Peyer's patch (tissue), 4 donors: ENCODE data around the gene GRHL3. TPM values are rescaled to one million over a fixed set of nuclear protein-coding genes. Genes with fewer than 3 reads are reported as not detected.

Source experiments
- DNase-seq, 3 donors: peaks; one replicate each; pipeline ENCODE4 v3.0.0-alpha.2; 2017 to 2019
- H3K27ac ChIP-seq, 4 donors: fragments of 200-600 bp; sonication (generic); one replicate each; pipeline ENCODE4 v1.5.1; 2016 to 2019
- H3K27me3 ChIP-seq, 2 donors: fragments of 200-600 bp; sonication (generic); one replicate each; pipeline ENCODE4 v1.5.1; 2019
- H3K36me3 ChIP-seq, 3 donors: fragments of 200-600 bp; sonication (generic); one replicate each; pipeline ENCODE4 v1.5.1; 2016 to 2019
- H3K4me1 ChIP-seq, 4 donors: fragments of 200-600 bp; sonication (generic); one replicate each; pipeline ENCODE4 v1.5.1; 2016 to 2019
- H3K4me3 ChIP-seq, 4 donors: fragments of 200-600 bp; sonication (generic); 1 replicate in 3 of 4; 2 replicates in 1 of 4; pipeline ENCODE4 v1.5.1; 2016 to 2019; ENCODE audit warnings: mild to moderate bottlenecking in 1 of 4
- H3K9me3 ChIP-seq, 4 donors: fragments of 200-600 bp; sonication (generic); one replicate each; pipeline ENCODE4 v1.5.1; 2016 to 2019; ENCODE audit warnings: mild to moderate bottlenecking in 1 of 4
- POLR2A ChIP-seq, 2 donors: fragments of 450-650 bp; IDR thresholded peaks; one replicate each; pipeline ENCODE4 v1.5.1; 2017; ENCODE audit warnings: antibody characterized with exemption in 2 of 2, mild to moderate bottlenecking in 2 of 2, moderate library complexity in 2 of 2
- total RNA-seq, 4 donors: library from RNA; depleted of rRNA; stranded (reverse); fragments of >200 nt; gene quantifications; one replicate each; pipeline ENCODE4 v1.1.0, GENCODE V29; 2016
- TF ChIP-seq, protein P1 (sequence below), 6 experiments: fragments of 450-650 bp in 4 of 6; fragments of 200-600 bp in 2 of 6; sonication (generic) in 1 of 6; IDR thresholded peaks; one replicate each; pipeline ENCODE4 v1.5.1; 2017 to 2019; ENCODE audit warnings: antibody characterized with exemption in 6 of 6, mild to moderate bottlenecking in 3 of 6, moderate library complexity in 1 of 6

The GRHL3 gene
- total RNA-seq, 4 donors from 2014 or later = 0.35 to 1.1 (median 0.66) TPM; not detected in 1

DNA sequence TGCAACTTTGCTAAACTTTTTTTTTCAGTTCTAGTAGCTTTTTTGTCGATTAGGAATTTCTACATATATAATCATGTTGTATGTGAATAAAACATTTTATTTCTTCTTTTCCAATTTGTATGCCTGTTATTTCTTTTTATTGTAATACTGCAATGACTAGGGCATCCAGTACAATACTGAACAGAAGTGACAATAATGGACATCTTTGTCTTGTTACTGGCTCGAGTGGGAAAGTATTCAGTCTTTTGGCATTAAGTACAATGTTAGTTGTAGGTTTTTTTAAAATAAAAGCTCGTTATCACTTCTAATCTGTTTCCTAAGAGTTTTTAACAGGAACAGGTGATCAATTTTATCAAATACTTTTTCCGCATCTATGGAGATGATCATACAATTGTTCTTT lies 84.6 kb downstream of the GRHL3 start:
- no peaks in the 10 kb centered on the region for H3K4me1 ChIP-seq
- H3K36me3 ChIP-seq = no peaks in the 10 kb centered on the region
- no peaks in the 10 kb centered on the region for H3K27me3 ChIP-seq
- H3K4me3 ChIP-seq = no peak overlapping the region
- TF ChIP-seq, protein P1, sequence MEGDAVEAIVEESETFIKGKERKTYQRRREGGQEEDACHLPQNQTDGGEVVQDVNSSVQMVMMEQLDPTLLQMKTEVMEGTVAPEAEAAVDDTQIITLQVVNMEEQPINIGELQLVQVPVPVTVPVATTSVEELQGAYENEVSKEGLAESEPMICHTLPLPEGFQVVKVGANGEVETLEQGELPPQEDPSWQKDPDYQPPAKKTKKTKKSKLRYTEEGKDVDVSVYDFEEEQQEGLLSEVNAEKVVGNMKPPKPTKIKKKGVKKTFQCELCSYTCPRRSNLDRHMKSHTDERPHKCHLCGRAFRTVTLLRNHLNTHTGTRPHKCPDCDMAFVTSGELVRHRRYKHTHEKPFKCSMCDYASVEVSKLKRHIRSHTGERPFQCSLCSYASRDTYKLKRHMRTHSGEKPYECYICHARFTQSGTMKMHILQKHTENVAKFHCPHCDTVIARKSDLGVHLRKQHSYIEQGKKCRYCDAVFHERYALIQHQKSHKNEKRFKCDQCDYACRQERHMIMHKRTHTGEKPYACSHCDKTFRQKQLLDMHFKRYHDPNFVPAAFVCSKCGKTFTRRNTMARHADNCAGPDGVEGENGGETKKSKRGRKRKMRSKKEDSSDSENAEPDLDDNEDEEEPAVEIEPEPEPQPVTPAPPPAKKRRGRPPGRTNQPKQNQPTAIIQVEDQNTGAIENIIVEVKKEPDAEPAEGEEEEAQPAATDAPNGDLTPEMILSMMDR (IDR thresholded peaks at IDR 0.05) = no peak
- no peak for TF ChIP-seq POLR2A (IDR thresholded peaks at IDR 0.05)
- no peaks in the 10 kb centered on the region for H3K9me3 ChIP-seq
- no peak overlapping the region for H3K27ac ChIP-seq
- DNase-seq = no peak

Other genes with a start within 250 kb of the GRHL3 start
- 10 to 100 TPM; 10.7 to 40.8 (median 24.7) TPM for gene MYOM3, start 207.2 kb upstream of the GRHL3 start, total RNA-seq
- 10 to 100 TPM in 3 of 4 donors, 1 to 10 TPM in 1; 9.9 to 87.9 (median 74.5) TPM for gene IL22RA1, start 176.2 kb upstream of the GRHL3 start, total RNA-seq
- gene IFNLR1, start 132.1 kb upstream of the GRHL3 start, total RNA-seq = 10 to 100 TPM in 3 of 4 donors, 1 to 10 TPM in 1; 9.1 to 38.2 (median 36.1) TPM
- gene STPG1, start 94.4 kb downstream of the GRHL3 start, total RNA-seq = 10 to 100 TPM in 3 of 4 donors, 1 to 10 TPM in 1; 3.3 to 16.5 (median 15.1) TPM
- 10 to 100 TPM; 38.0 to 74.3 (median 57.3) TPM for gene NIPAL3, start 96.4 kb downstream of the GRHL3 start, total RNA-seq
- 10 to 100 TPM in 2 of 4 donors, 1 to 10 TPM in 2; 5.4 to 15.7 (median 9.3) TPM for gene RCAN3, start 183.5 kb downstream of the GRHL3 start, total RNA-seq
- gene NCMAP, start 236.7 kb downstream of the GRHL3 start, total RNA-seq = 1 to 10 TPM; 1.6 to 9.5 (median 4.2) TPM